IMR-90 (cell line): ENCODE results near the gene ATG10. TPM values are rescaled to one million over a fixed set of nuclear protein-coding genes. Genes with fewer than 3 reads are reported as not detected.
A peak's percentile ranks its signal among the peaks of the same experiment; 100 is the strongest.

Experiments used
- ATAC-seq: fragments of 200-7000 bp; cut with Tn5 transposase; 2 replicates; pipeline ENCODE4 v1.9.1; 2020; ENCODE audit warnings: low read depth, mild to moderate bottlenecking, moderate library complexity
- BruUV-seq: library from RNA; stranded (reverse); fragments of 400-500 nt; replicated peaks from 2 replicates; lab custom pipeline; 2021; lab: Mats Ljungman, UMichigan
- CTCF ChIA-PET: fragments of 300-600 bp; formaldehyde crosslinking; extraction: SDS; loops from one replicate; lab custom pipeline; 2021; ENCODE audit warnings: antibody characterized with exemption; lab: Yijun Ruan, JAX
- POLR2A ChIA-PET: fragments of 300-600 bp; sonication (Branson Sonifier 250); formaldehyde crosslinking; loops from one replicate; lab custom pipeline; 2022; ENCODE audit warnings: antibody characterized with exemption; ENCODE audit not compliant: unreplicated experiment; lab: Charles Lee
- DNase-seq: peaks from one replicate; pipeline ENCODE4 v3.0.0; 2013
- H2AFZ ChIP-seq: replicated peaks from 2 replicates; pipeline ENCODE3; 2013; ENCODE audit warnings: low read length, mild to moderate bottlenecking; ENCODE audit not compliant: poor library complexity
- H2AK5ac ChIP-seq: 2 replicates; pipeline ENCODE4 v1.6.1; 2013; ENCODE audit warnings: low read depth, low read length, inconsistent platforms
- H2AK9ac ChIP-seq: replicated peaks from 2 replicates; pipeline ENCODE3; 2013; ENCODE audit warnings: mild to moderate bottlenecking, low read depth, low read length, moderate library complexity; ENCODE audit not compliant: poor library complexity
- H2BK120ac ChIP-seq: 2 replicates; pipeline ENCODE4 v1.6.1; 2013; ENCODE audit warnings: low read depth, low read length, inconsistent platforms
- H2BK15ac ChIP-seq: 3 replicates; pipeline ENCODE4 v1.6.1; 2013; ENCODE audit warnings: low read depth, low read length, inconsistent platforms
- H2BK20ac ChIP-seq: 2 replicates; pipeline ENCODE4 v1.6.1; 2013; ENCODE audit warnings: low read depth, mild to moderate bottlenecking, inconsistent platforms, low read length, moderate library complexity
- H2BK5ac ChIP-seq: 2 replicates; pipeline ENCODE4 v1.6.1; 2013; ENCODE audit warnings: mild to moderate bottlenecking, low read depth, low read length, inconsistent platforms; ENCODE audit not compliant: poor library complexity, severe bottlenecking
- H3K14ac ChIP-seq: replicated peaks from 2 replicates; pipeline ENCODE4 v1.6.1; 2013; ENCODE audit warnings: low read depth, low read length, inconsistent platforms
- H3K18ac ChIP-seq: 2 replicates; pipeline ENCODE4 v1.6.1; 2013; ENCODE audit warnings: low read depth, low read length, control low read depth
- H3K23ac ChIP-seq: 2 replicates; pipeline ENCODE4 v1.6.1; 2013; ENCODE audit warnings: low read depth, low read length, inconsistent platforms
- H3K27ac ChIP-seq: 2 replicates; pipeline ENCODE4 v1.5.1; 2013; ENCODE audit warnings: mild to moderate bottlenecking, control low read depth, low read length; ENCODE audit not compliant: insufficient read depth
- H3K27me3 ChIP-seq: 2 replicates; pipeline ENCODE4 v1.6.1; 2013; ENCODE audit warnings: low read length; ENCODE audit not compliant: control insufficient read depth, insufficient read depth
- H3K36me3 ChIP-seq: 2 replicates; pipeline ENCODE4 v1.6.1; 2013; ENCODE audit warnings: low read length, mixed read lengths; ENCODE audit not compliant: control insufficient read depth, insufficient read depth
- H3K4ac ChIP-seq: 2 replicates; pipeline ENCODE4 v1.6.1; 2013; ENCODE audit warnings: low read depth, low read length, inconsistent platforms
- H3K4me1 ChIP-seq: 2 replicates; pipeline ENCODE4 v1.6.1; 2013; ENCODE audit warnings: low read length, mixed read lengths; ENCODE audit not compliant: control insufficient read depth, insufficient read depth
- H3K4me2 ChIP-seq: 2 replicates; pipeline ENCODE4 v1.6.1; 2013; ENCODE audit warnings: low read depth, mild to moderate bottlenecking, control low read depth, low read length, moderate library complexity
- H3K4me3 ChIP-seq: 2 replicates; pipeline ENCODE4 v1.5.1; 2013; ENCODE audit warnings: low read depth, mild to moderate bottlenecking, control low read depth, low read length, moderate library complexity; ENCODE audit not compliant: insufficient read depth
- H3K56ac ChIP-seq: 2 replicates; pipeline ENCODE4 v1.6.1; 2013; ENCODE audit warnings: low read length, inconsistent platforms; ENCODE audit not compliant: insufficient read depth; ENCODE audit errors: extremely low read depth
- H3K79me1 ChIP-seq, 2 experiments: 2 replicates each; pipeline ENCODE4 v1.6.1; 2013; ENCODE audit warnings: low read length in 2 of 2, inconsistent platforms in 1 of 2, low read depth in 1 of 2
- H3K9ac ChIP-seq: 2 replicates; pipeline ENCODE4 v1.6.1; 2013; ENCODE audit warnings: low read depth, low read length, control low read depth
- H3K9me1 ChIP-seq: 2 replicates; pipeline ENCODE4 v1.6.1; 2013; ENCODE audit warnings: low read length, inconsistent platforms; ENCODE audit not compliant: insufficient read depth
- H3K9me3 ChIP-seq: 2 replicates; pipeline ENCODE4 v1.6.1; 2013; ENCODE audit warnings: low read length; ENCODE audit not compliant: control insufficient read depth, insufficient read depth
- H4K20me1 ChIP-seq: 2 replicates; pipeline ENCODE4 v1.6.1; 2013; ENCODE audit warnings: low read length, inconsistent platforms; ENCODE audit not compliant: insufficient read depth
- H4K5ac ChIP-seq: 2 replicates; pipeline ENCODE4 v1.6.1; 2013; ENCODE audit warnings: mild to moderate bottlenecking, low read depth, low read length, control low read depth
- H4K8ac ChIP-seq, 2 experiments: 2 replicates each; pipeline ENCODE4 v1.6.1; 2013; ENCODE audit warnings: low read depth in 2 of 2, low read length in 2 of 2, control low read depth in 1 of 2, inconsistent platforms in 1 of 2
- H4K91ac ChIP-seq: 2 replicates; pipeline ENCODE4 v1.6.1; 2013; ENCODE audit warnings: low read depth, low read length, inconsistent platforms; ENCODE audit not compliant: insufficient read depth
- CEBPB ChIP-seq: IDR thresholded peaks from 2 replicates; pipeline ENCODE4 v1.6.1; 2012; ENCODE audit warnings: low read depth, low read length, improper control_type of control experiment
- MXI1 ChIP-seq: IDR thresholded peaks from 2 replicates; pipeline ENCODE4 v1.6.1; 2012; ENCODE audit warnings: low read depth, mild to moderate bottlenecking, low read length, moderate library complexity, borderline replicate concordance
- RAD21 ChIP-seq: IDR thresholded peaks from 2 replicates; pipeline ENCODE4 v1.6.1; 2012; ENCODE audit warnings: low read length, improper control_type of control experiment
- WGBS, 2 experiments: methylation state at CpG; one replicate each; pipeline versions ENCODE4 v1.1.5 to v1.1.7; 2013; ENCODE audit warnings: missing lambda C conversion rate in 2 of 2; ENCODE audit not compliant: insufficient read length in 1 of 2; ENCODE audit errors: extremely low coverage in 2 of 2; 5-methylcytosine and 5-hydroxymethylcytosine counted together
- dilution Hi-C: fragments of 300-500 bp; cut with HindIII; formaldehyde crosslinking; loops from one replicate; pipeline ENCODE4 v1.14.3; 2018; ENCODE audit warnings: low sequenced_read_pairs; ENCODE audit not compliant: unreplicated experiment
- in situ Hi-C: fragments of 300-500 bp; cut with MboI; formaldehyde crosslinking; loops from 3 replicates; pipeline ENCODE4 v1.14.3; 2019; ENCODE audit warnings: low sequenced_read_pairs, inconsistent platforms, mixed read lengths
- intact Hi-C: fragments of 100-400 bp; cut with micrococcal nuclease; formaldehyde crosslinking; loops from 2 replicates; pipeline ENCODE4 v1.10.0; 2022
- polyA plus RNA-seq, 3 experiments: library from polyadenylated mRNA; depleted of rRNA; stranded (reverse); fragments of >200 nt; gene quantifications; 2 replicates each; pipeline ENCODE4 v1.2.3, GENCODE V29; 2012; ENCODE audit warnings: low replicate concordance in 1 of 3
- total RNA-seq: library from RNA; depleted of rRNA; stranded (reverse); fragments of >200 nt; gene quantifications from 2 replicates; pipeline ENCODE4 v1.2.3, GENCODE V29; 2012
- TF ChIP-seq, protein P1 (sequence below): conservative IDR thresholded peaks from 2 replicates; pipeline ENCODE4 v1.5.1; 2012; ENCODE audit warnings: mild to moderate bottlenecking, low read depth, low read length, improper control_type of control experiment

ATG10 gene
- total and polyA plus RNA-seq, 2 of the 4 experiments (the other 2 are of a cell fraction) = 3.4 to 8.1 TPM

DNA sequence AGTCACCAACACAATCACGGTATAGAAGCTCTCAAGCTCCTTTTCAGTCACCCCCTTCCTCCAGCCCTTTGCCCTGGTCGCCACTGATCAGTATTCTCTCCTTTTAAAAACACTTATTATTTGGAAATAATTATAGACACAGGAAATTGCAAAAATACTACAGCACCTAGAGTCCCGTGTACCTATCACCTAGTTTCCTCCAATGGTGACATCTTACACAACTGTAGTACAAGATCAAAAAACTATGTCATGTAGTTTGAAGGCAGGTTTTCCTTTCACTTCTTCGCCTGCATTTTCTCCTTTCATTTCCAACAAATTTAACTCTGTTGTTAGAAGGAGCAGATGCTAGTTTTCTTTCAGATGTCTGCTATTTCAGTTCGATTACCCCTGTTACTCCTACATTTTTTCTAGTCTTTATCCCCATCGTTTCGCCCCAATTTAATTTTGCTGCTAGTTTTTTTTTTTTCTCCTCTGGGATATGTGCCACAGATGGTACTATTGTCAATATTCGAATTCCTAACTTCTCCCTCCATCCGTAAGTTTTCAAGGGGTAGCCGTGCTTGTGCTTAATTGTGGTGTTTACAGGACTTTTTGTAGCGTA, 612 bp upstream of the ATG10 start:
- Histone ChIP-seq H3K56ac (peak overlapping the region; percentile 94), H2BK20ac (peak overlapping the region; percentile 86), H4K20me1 (no peaks in the 10 kb centered on the region; the same call in 1 of the 2 replicates), H3K36me3 (no peaks in the 10 kb centered on the region), H2BK15ac (peak overlapping the region; percentile 59; the same call in 1 of the 3 replicates), H2BK120ac (peak overlapping the region; percentile 95), H2BK5ac (peak overlapping the region; percentile 99), H3K4ac (peak overlapping the region; percentile 98), H2AK5ac (peak overlapping the region; percentile 41; the same call in 1 of the 2 replicates), H3K4me1 (no peaks in the 10 kb centered on the region), H3K79me1 (peaks cover 3 to 5% of the 10 kb centered on the region in 2 experiments; a peak in 1 of 4 replicates), H3K9me3 (no peaks in the 10 kb centered on the region), H3K23ac (peak overlapping the region; percentile 99), H3K27me3 (no peaks in the 10 kb centered on the region), H2AFZ (peak overlapping the region; percentile 100), H3K9ac (peak overlapping the region; percentile 89), H3K4me3 (peak overlapping the region; percentile 99), H3K9me1 (no peaks in the 10 kb centered on the region; the same call in 1 of the 2 replicates), H4K5ac (peak overlapping the region; percentile 100), H3K4me2 (peak overlapping the region; percentile 97), H3K18ac (peak overlapping the region; percentile 99), H4K91ac (peak overlapping the region; percentile 97), H2AK9ac (peak overlapping the region; percentile 86), H4K8ac (peak overlapping the region; percentile 81 to 100), H3K27ac (peak overlapping the region; percentile 93), H3K14ac (peak overlapping the region; percentile 98)
- peak; percentile 21 for DNase-seq
- TF ChIP-seq RAD21 (no peak), MXI1 (no peak), CEBPB (peak; percentile 28; the same call in 1 of the 2 replicates)
- TF ChIP-seq, protein P1, sequence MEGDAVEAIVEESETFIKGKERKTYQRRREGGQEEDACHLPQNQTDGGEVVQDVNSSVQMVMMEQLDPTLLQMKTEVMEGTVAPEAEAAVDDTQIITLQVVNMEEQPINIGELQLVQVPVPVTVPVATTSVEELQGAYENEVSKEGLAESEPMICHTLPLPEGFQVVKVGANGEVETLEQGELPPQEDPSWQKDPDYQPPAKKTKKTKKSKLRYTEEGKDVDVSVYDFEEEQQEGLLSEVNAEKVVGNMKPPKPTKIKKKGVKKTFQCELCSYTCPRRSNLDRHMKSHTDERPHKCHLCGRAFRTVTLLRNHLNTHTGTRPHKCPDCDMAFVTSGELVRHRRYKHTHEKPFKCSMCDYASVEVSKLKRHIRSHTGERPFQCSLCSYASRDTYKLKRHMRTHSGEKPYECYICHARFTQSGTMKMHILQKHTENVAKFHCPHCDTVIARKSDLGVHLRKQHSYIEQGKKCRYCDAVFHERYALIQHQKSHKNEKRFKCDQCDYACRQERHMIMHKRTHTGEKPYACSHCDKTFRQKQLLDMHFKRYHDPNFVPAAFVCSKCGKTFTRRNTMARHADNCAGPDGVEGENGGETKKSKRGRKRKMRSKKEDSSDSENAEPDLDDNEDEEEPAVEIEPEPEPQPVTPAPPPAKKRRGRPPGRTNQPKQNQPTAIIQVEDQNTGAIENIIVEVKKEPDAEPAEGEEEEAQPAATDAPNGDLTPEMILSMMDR = no peak
- in situ Hi-C loops = no loop called here
- POLR2A ChIA-PET = no interaction called here
- 0% methylated on average over 1 of the region's 11 CpGs; no CpG with 5 or more reads in 1 of the 2 experiments for WGBS, 2 experiments
- intact Hi-C loops = loop anchor here (1.0 to 2.0 kb wide), 3 partner anchors 120 to 220 kb away; partner anchors contain the start of gene SSBP2
- dilution Hi-C loops = no loop called here
- no peak for ATAC-seq
- CTCF ChIA-PET = no interaction called here
- BruUV-seq = no TSS peak
